Transverse colon (tissue), 4 donors: ENCODE measurements around the gene RIMBP2.

Source experiments
- POLR2AphosphoS5 ChIP-seq, 3 donors: sonication (generic); formaldehyde crosslinking; IDR thresholded peaks; one replicate each; pipeline ENCODE4 v1.6.1; 2016; ENCODE audit warnings: antibody characterized with exemption in 3 of 3
- TF ChIP-seq, protein P1 (sequence below), 5 experiments: fragments of 200-600 bp in 3 of 5; fragments of 450-650 bp in 2 of 5; sonication (generic) in 3 of 5; IDR thresholded peaks; 1 replicate in 2 of 5; 2 replicates in 3 of 5; pipeline ENCODE4 v1.5.1; 2016 to 2017; ENCODE audit warnings: antibody characterized with exemption in 5 of 5, inconsistent platforms in 3 of 5, mild to moderate bottlenecking in 2 of 5, moderate library complexity in 1 of 5

GRCh38 chr12:130521375-130522124 is 194.5 kb downstream of the RIMBP2 start:
- TF ChIP-seq POLR2AphosphoS5 (IDR thresholded peaks at IDR 0.05) = no peak
- TF ChIP-seq, protein P1, sequence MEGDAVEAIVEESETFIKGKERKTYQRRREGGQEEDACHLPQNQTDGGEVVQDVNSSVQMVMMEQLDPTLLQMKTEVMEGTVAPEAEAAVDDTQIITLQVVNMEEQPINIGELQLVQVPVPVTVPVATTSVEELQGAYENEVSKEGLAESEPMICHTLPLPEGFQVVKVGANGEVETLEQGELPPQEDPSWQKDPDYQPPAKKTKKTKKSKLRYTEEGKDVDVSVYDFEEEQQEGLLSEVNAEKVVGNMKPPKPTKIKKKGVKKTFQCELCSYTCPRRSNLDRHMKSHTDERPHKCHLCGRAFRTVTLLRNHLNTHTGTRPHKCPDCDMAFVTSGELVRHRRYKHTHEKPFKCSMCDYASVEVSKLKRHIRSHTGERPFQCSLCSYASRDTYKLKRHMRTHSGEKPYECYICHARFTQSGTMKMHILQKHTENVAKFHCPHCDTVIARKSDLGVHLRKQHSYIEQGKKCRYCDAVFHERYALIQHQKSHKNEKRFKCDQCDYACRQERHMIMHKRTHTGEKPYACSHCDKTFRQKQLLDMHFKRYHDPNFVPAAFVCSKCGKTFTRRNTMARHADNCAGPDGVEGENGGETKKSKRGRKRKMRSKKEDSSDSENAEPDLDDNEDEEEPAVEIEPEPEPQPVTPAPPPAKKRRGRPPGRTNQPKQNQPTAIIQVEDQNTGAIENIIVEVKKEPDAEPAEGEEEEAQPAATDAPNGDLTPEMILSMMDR (IDR thresholded peaks at IDR 0.05) = no peak
